ENCODE measurements around the gene C1GALT1. TPM values are rescaled to one million over a fixed set of nuclear protein-coding genes. Genes with fewer than 3 reads are reported as not detected.

Gene C1GALT1
- polyA plus RNA-seq, 3 donors = 12.5 to 47.7 (median 45.1) TPM

DNA sequence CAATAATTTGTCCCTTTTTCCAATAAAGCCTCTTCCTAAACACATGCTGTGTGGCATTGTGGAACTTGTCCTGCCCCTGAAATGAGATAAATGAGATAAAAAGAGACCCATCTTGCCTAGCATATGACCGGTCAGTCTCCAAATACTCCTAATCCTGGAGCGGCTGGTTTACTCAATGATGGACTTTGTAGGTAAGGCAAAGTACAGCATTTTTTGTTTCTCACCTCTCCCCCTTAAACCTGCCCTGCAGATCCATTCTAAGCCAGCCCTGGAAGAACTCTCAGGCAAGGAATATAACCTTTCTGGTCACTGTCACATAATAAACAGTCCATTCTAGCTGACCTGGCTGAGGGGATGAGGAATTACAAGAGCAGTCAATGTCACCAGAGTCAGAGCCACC lies 110.7 kb downstream of the C1GALT1 start:
- intact Hi-C loops (cut with micrococcal nuclease) = no loop called here
- H3K79me2 ChIP-seq (ENCODE audit: insufficient read depth, low read length) = no peaks in the 10 kb centered on the region
- 100% methylated on average over 2 of the region's 2 CpGs for WGBS (ENCODE audit: insufficient coverage)
- H3K36me3 Mint-ChIP-seq = no peaks in the 10 kb centered on the region
- H3K27me3 Mint-ChIP-seq (ENCODE audit: low read depth in 3 of 3) = peaks cover 0 to 3% (median 2%) of the 10 kb centered on the region in 3 donors
- TF ChIP-seq, protein P1, sequence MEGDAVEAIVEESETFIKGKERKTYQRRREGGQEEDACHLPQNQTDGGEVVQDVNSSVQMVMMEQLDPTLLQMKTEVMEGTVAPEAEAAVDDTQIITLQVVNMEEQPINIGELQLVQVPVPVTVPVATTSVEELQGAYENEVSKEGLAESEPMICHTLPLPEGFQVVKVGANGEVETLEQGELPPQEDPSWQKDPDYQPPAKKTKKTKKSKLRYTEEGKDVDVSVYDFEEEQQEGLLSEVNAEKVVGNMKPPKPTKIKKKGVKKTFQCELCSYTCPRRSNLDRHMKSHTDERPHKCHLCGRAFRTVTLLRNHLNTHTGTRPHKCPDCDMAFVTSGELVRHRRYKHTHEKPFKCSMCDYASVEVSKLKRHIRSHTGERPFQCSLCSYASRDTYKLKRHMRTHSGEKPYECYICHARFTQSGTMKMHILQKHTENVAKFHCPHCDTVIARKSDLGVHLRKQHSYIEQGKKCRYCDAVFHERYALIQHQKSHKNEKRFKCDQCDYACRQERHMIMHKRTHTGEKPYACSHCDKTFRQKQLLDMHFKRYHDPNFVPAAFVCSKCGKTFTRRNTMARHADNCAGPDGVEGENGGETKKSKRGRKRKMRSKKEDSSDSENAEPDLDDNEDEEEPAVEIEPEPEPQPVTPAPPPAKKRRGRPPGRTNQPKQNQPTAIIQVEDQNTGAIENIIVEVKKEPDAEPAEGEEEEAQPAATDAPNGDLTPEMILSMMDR (IDR thresholded peaks at IDR 0.05) = no peak
- H4K20me1 ChIP-seq (ENCODE audit: insufficient read depth, low read length) = no peaks in the 10 kb centered on the region
- no peak overlapping the region for H3K4me3 Mint-ChIP-seq
- no peak overlapping the region for H3K27ac ChIP-seq (ENCODE audit: low read depth in 1 of 2, low read length in 2 of 2)
- no peaks in the 10 kb centered on the region for H3K27me3 ChIP-seq (ENCODE audit: control insufficient read depth in 2 of 2, insufficient read depth in 2 of 2, low read length in 2 of 2)
- no peaks in the 10 kb centered on the region for H3K9me3 ChIP-seq (replicated peaks in 1 of 2; ENCODE audit: control insufficient read depth in 1 of 2, insufficient read depth in 1 of 2, low read length in 2 of 2)
- H3K4me1 Mint-ChIP-seq = no peaks in the 10 kb centered on the region
- H3K9ac ChIP-seq (ENCODE audit: insufficient read depth, low read length, poor library complexity, severe bottlenecking) = no peak overlapping the region
- no peak overlapping the region for H3K4me3 ChIP-seq (replicated peaks in 1 of 3; ENCODE audit: low read depth in 2 of 3, low read length in 3 of 3)
- no peak for DNase-seq
- no peak overlapping the region for H3K27ac Mint-ChIP-seq
- H3K9me3 Mint-ChIP-seq = peaks cover 0 to 4% (median 0%) of the 10 kb centered on the region in 7 donors
- H2AFZ ChIP-seq (ENCODE audit: insufficient read depth, low read depth, low read length, poor library complexity, severe bottlenecking) = no peak overlapping the region
- H3K4me2 ChIP-seq (replicated peaks; ENCODE audit: extremely low read depth, low read length, poor library complexity, severe bottlenecking) = no peak overlapping the region
- H3K4me1 ChIP-seq (ENCODE audit: control insufficient read depth in 1 of 2, insufficient read depth in 2 of 2, low read length in 2 of 2) = no peaks in the 10 kb centered on the region
- no peaks in the 10 kb centered on the region for H3K36me3 ChIP-seq (replicated peaks in 1 of 2; ENCODE audit: control insufficient read depth in 1 of 2, insufficient read depth in 2 of 2, low read length in 2 of 2)

DNA sequence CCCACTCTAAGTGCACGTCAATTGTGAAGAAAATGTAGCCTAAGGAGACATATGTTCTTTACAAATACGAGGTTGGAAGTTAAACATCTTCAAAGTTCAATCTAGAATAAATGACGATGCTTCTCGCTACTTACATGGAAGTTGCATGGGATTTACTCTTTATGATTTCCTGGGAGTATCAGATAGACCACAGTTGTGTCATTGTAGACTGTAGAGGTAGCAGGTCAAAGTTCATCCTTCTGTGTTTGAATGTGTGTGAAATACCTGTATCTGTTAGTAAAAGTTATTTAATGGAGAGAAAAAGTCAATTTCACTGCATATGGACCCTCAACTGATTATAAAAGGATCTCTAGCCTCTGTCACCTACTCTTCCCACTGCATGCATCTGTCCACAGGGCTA lies 112.6 kb downstream of the C1GALT1 start:
- Mint-ChIP-seq H3K4me3 (no peak overlapping the region), H3K27ac (no peak overlapping the region), H3K36me3 (no peaks in the 10 kb centered on the region), H3K27me3 (ENCODE audit: low read depth in 3 of 3) (peaks cover 0 to 3% (median 2%) of the 10 kb centered on the region in 3 donors), H3K4me1 (no peaks in the 10 kb centered on the region), H3K9me3 (peaks cover 0 to 9% (median 2%) of the 10 kb centered on the region in 7 donors)
- Histone ChIP-seq H3K27me3 (ENCODE audit: control insufficient read depth in 2 of 2, insufficient read depth in 2 of 2, low read length in 2 of 2) (no peaks in the 10 kb centered on the region), H4K20me1 (ENCODE audit: insufficient read depth, low read length) (no peaks in the 10 kb centered on the region), H2AFZ (ENCODE audit: insufficient read depth, low read depth, low read length, poor library complexity, severe bottlenecking) (no peak overlapping the region), H3K4me1 (ENCODE audit: control insufficient read depth in 1 of 2, insufficient read depth in 2 of 2, low read length in 2 of 2) (no peaks in the 10 kb centered on the region), H3K27ac (ENCODE audit: low read depth in 1 of 2, low read length in 2 of 2) (no peak overlapping the region), H3K79me2 (ENCODE audit: insufficient read depth, low read length) (no peaks in the 10 kb centered on the region), H3K9ac (ENCODE audit: insufficient read depth, low read length, poor library complexity, severe bottlenecking) (no peak overlapping the region), H3K9me3 (replicated peaks in 1 of 2; ENCODE audit: control insufficient read depth in 1 of 2, insufficient read depth in 1 of 2, low read length in 2 of 2) (no peaks in the 10 kb centered on the region), H3K4me2 (replicated peaks; ENCODE audit: extremely low read depth, low read length, poor library complexity, severe bottlenecking) (no peak overlapping the region), H3K4me3 (replicated peaks in 1 of 3; ENCODE audit: low read depth in 2 of 3, low read length in 3 of 3) (no peak overlapping the region), H3K36me3 (replicated peaks in 1 of 2; ENCODE audit: control insufficient read depth in 1 of 2, insufficient read depth in 2 of 2, low read length in 2 of 2) (no peaks in the 10 kb centered on the region)
- WGBS (ENCODE audit: insufficient coverage) = no CpG with 5 or more reads among the region's 4 CpGs
- TF ChIP-seq, protein P1 (IDR thresholded peaks at IDR 0.05) = no peak
- no peak for DNase-seq
- intact Hi-C loops (cut with micrococcal nuclease) = no loop called here
